ENCODE data around the gene NME3.

The NME3 gene

GRCh38 chr16:1767116-1767994 lies 4.0 kb downstream of the NME3 start:
- no peaks in the 10 kb centered on the region for H3K27me3 ChIP-seq (ENCODE audit: control insufficient read depth in 1 of 2, insufficient read depth in 2 of 2, low read length in 2 of 2)
- H3K36me3 ChIP-seq (ENCODE audit: control insufficient read depth in 2 of 2, insufficient read depth in 2 of 2, low read length in 2 of 2) = peaks cover 9 to 28% of the 10 kb centered on the region in 2 donors
- H3K4me3 ChIP-seq (ENCODE audit: low read length in 2 of 2) = no peak overlapping the region
- H3K4me1 ChIP-seq (ENCODE audit: control insufficient read depth, insufficient read depth, low read length) = peaks cover 24% of the 10 kb centered on the region
- no peak overlapping the region for H3K9ac ChIP-seq (ENCODE audit: low read length in 2 of 2)
- H3K27ac ChIP-seq (ENCODE audit: low read length) = no peak overlapping the region
- H3K9me3 ChIP-seq (ENCODE audit: control insufficient read depth in 2 of 2, low read length in 2 of 2) = no peaks in the 10 kb centered on the region

GRCh38 chr16:1766701-1767100 lies 4.6 kb downstream of the NME3 start:
- Histone ChIP-seq H3K4me1 (ENCODE audit: control insufficient read depth, insufficient read depth, low read length) (peaks cover 17% of the 10 kb centered on the region), H3K9me3 (ENCODE audit: control insufficient read depth in 2 of 2, low read length in 2 of 2) (no peaks in the 10 kb centered on the region), H3K27ac (ENCODE audit: low read length) (no peak overlapping the region), H3K4me3 (ENCODE audit: low read length in 2 of 2) (no peak overlapping the region), H3K36me3 (ENCODE audit: control insufficient read depth in 2 of 2, insufficient read depth in 2 of 2, low read length in 2 of 2) (peaks cover 9 to 32% of the 10 kb centered on the region in 2 donors), H3K27me3 (ENCODE audit: control insufficient read depth in 1 of 2, insufficient read depth in 2 of 2, low read length in 2 of 2) (no peaks in the 10 kb centered on the region), H3K9ac (ENCODE audit: low read length in 2 of 2) (no peak overlapping the region)

- no peaks in the 10 kb centered on the region for H3K9me3 ChIP-seq (ENCODE audit: control insufficient read depth in 2 of 2, low read length in 2 of 2)
- no peak overlapping the region for H3K4me3 ChIP-seq (ENCODE audit: low read length in 2 of 2)
- no peak overlapping the region for H3K9ac ChIP-seq (ENCODE audit: low read length in 2 of 2)
- no peaks in the 10 kb centered on the region for H3K27me3 ChIP-seq (ENCODE audit: control insufficient read depth in 1 of 2, insufficient read depth in 2 of 2, low read length in 2 of 2)
- H3K36me3 ChIP-seq (ENCODE audit: control insufficient read depth in 2 of 2, insufficient read depth in 2 of 2, low read length in 2 of 2) = peaks cover 9 to 32% of the 10 kb centered on the region in 2 donors
- H3K27ac ChIP-seq (ENCODE audit: low read length) = no peak overlapping the region
- H3K4me1 ChIP-seq (ENCODE audit: control insufficient read depth, insufficient read depth, low read length) = peaks cover 17% of the 10 kb centered on the region
These were observed 5.1 kb downstream of the NME3 start for GRCh38 chr16:1766231-1766630.

- H3K9ac ChIP-seq (ENCODE audit: low read length in 2 of 2) = no peak overlapping the region
- H3K27me3 ChIP-seq (ENCODE audit: control insufficient read depth in 1 of 2, insufficient read depth in 2 of 2, low read length in 2 of 2) = no peaks in the 10 kb centered on the region
- no peak overlapping the region for H3K27ac ChIP-seq (ENCODE audit: low read length)
- H3K9me3 ChIP-seq (ENCODE audit: control insufficient read depth in 2 of 2, low read length in 2 of 2) = no peaks in the 10 kb centered on the region
- peaks cover 15% of the 10 kb centered on the region for H3K4me1 ChIP-seq (ENCODE audit: control insufficient read depth, insufficient read depth, low read length)
- peaks cover 9 to 32% of the 10 kb centered on the region in 2 donors for H3K36me3 ChIP-seq (ENCODE audit: control insufficient read depth in 2 of 2, insufficient read depth in 2 of 2, low read length in 2 of 2)
- no peak overlapping the region for H3K4me3 ChIP-seq (ENCODE audit: low read length in 2 of 2)
These were observed 5.5 kb downstream of the NME3 start for GRCh38 chr16:1765826-1766225.

- Histone ChIP-seq H3K36me3 (ENCODE audit: control insufficient read depth in 2 of 2, insufficient read depth in 2 of 2, low read length in 2 of 2) (peaks cover 9 to 40% of the 10 kb centered on the region in 2 donors), H3K4me3 (ENCODE audit: low read length in 2 of 2) (no peak overlapping the region), H3K27ac (ENCODE audit: low read length) (no peak overlapping the region), H3K9ac (ENCODE audit: low read length in 2 of 2) (no peak overlapping the region), H3K9me3 (ENCODE audit: control insufficient read depth in 2 of 2, low read length in 2 of 2) (no peaks in the 10 kb centered on the region), H3K4me1 (ENCODE audit: control insufficient read depth, insufficient read depth, low read length) (peaks cover 7% of the 10 kb centered on the region), H3K27me3 (ENCODE audit: control insufficient read depth in 1 of 2, insufficient read depth in 2 of 2, low read length in 2 of 2) (no peaks in the 10 kb centered on the region)
These were observed 6.4 kb downstream of the NME3 start for GRCh38 chr16:1764971-1765370.

GRCh38 chr16:1763521-1764511 lies 7.5 kb downstream of the NME3 start:
- no peaks in the 10 kb centered on the region for H3K27me3 ChIP-seq (ENCODE audit: control insufficient read depth in 1 of 2, insufficient read depth in 2 of 2, low read length in 2 of 2)
- peaks cover 9 to 41% of the 10 kb centered on the region in 2 donors for H3K36me3 ChIP-seq (ENCODE audit: control insufficient read depth in 2 of 2, insufficient read depth in 2 of 2, low read length in 2 of 2)
- no peak overlapping the region for H3K9ac ChIP-seq (ENCODE audit: low read length in 2 of 2)
- H3K4me3 ChIP-seq (ENCODE audit: low read length in 2 of 2) = no peak overlapping the region
- H3K9me3 ChIP-seq (ENCODE audit: control insufficient read depth in 2 of 2, low read length in 2 of 2) = no peaks in the 10 kb centered on the region
- no peaks in the 10 kb centered on the region for H3K4me1 ChIP-seq (ENCODE audit: control insufficient read depth, insufficient read depth, low read length)
- no peak overlapping the region for H3K27ac ChIP-seq (ENCODE audit: low read length)

GRCh38 chr16:1762879-1763520 lies 8.3 kb downstream of the NME3 start:
- Histone ChIP-seq H3K36me3 (ENCODE audit: control insufficient read depth in 2 of 2, insufficient read depth in 2 of 2, low read length in 2 of 2) (peaks cover 9 to 36% of the 10 kb centered on the region in 2 donors), H3K9me3 (ENCODE audit: control insufficient read depth in 2 of 2, low read length in 2 of 2) (no peaks in the 10 kb centered on the region), H3K9ac (ENCODE audit: low read length in 2 of 2) (no peak overlapping the region), H3K27ac (ENCODE audit: low read length) (no peak overlapping the region), H3K4me1 (ENCODE audit: control insufficient read depth, insufficient read depth, low read length) (no peaks in the 10 kb centered on the region), H3K27me3 (ENCODE audit: control insufficient read depth in 1 of 2, insufficient read depth in 2 of 2, low read length in 2 of 2) (no peaks in the 10 kb centered on the region), H3K4me3 (ENCODE audit: low read length in 2 of 2) (no peak overlapping the region)

- H3K36me3 ChIP-seq (ENCODE audit: control insufficient read depth in 2 of 2, insufficient read depth in 2 of 2, low read length in 2 of 2) = peaks cover 9 to 37% of the 10 kb centered on the region in 2 donors
- H3K27ac ChIP-seq (ENCODE audit: low read length) = no peak overlapping the region
- no peak overlapping the region for H3K4me3 ChIP-seq (ENCODE audit: low read length in 2 of 2)
- no peaks in the 10 kb centered on the region for H3K9me3 ChIP-seq (ENCODE audit: control insufficient read depth in 2 of 2, low read length in 2 of 2)
- no peak overlapping the region for H3K9ac ChIP-seq (ENCODE audit: low read length in 2 of 2)
- no peaks in the 10 kb centered on the region for H3K27me3 ChIP-seq (ENCODE audit: control insufficient read depth in 1 of 2, insufficient read depth in 2 of 2, low read length in 2 of 2)
- H3K4me1 ChIP-seq (ENCODE audit: control insufficient read depth, insufficient read depth, low read length) = no peaks in the 10 kb centered on the region
These were observed 9.0 kb downstream of the NME3 start for GRCh38 chr16:1762196-1762878.

- H3K9ac ChIP-seq (ENCODE audit: low read length in 2 of 2) = no peak overlapping the region
- H3K27me3 ChIP-seq (ENCODE audit: control insufficient read depth in 1 of 2, insufficient read depth in 2 of 2, low read length in 2 of 2) = no peaks in the 10 kb centered on the region
- no peaks in the 10 kb centered on the region for H3K4me1 ChIP-seq (ENCODE audit: control insufficient read depth, insufficient read depth, low read length)
- no peak overlapping the region for H3K4me3 ChIP-seq (ENCODE audit: low read length in 2 of 2)
- H3K27ac ChIP-seq (ENCODE audit: low read length) = no peak overlapping the region
- peaks cover 8 to 38% of the 10 kb centered on the region in 2 donors for H3K36me3 ChIP-seq (ENCODE audit: control insufficient read depth in 2 of 2, insufficient read depth in 2 of 2, low read length in 2 of 2)
- no peaks in the 10 kb centered on the region for H3K9me3 ChIP-seq (ENCODE audit: control insufficient read depth in 2 of 2, low read length in 2 of 2)
These were observed 9.6 kb downstream of the NME3 start for GRCh38 chr16:1761751-1762150.

GRCh38 chr16:1760911-1761310 lies 10.4 kb downstream of the NME3 start:
- Histone ChIP-seq H3K36me3 (ENCODE audit: control insufficient read depth in 2 of 2, insufficient read depth in 2 of 2, low read length in 2 of 2) (peaks cover 8 to 35% of the 10 kb centered on the region in 2 donors), H3K9me3 (ENCODE audit: control insufficient read depth in 2 of 2, low read length in 2 of 2) (no peaks in the 10 kb centered on the region), H3K9ac (ENCODE audit: low read length in 2 of 2) (no peak overlapping the region), H3K27ac (ENCODE audit: low read length) (no peak overlapping the region), H3K27me3 (ENCODE audit: control insufficient read depth in 1 of 2, insufficient read depth in 2 of 2, low read length in 2 of 2) (no peaks in the 10 kb centered on the region), H3K4me1 (ENCODE audit: control insufficient read depth, insufficient read depth, low read length) (no peaks in the 10 kb centered on the region), H3K4me3 (ENCODE audit: low read length in 2 of 2) (no peak overlapping the region)

All from stomach smooth muscle (tissue), 2 donors.